Measurements from ENCODE around the gene ANKRD6. TPM values are rescaled to one million over a fixed set of nuclear protein-coding genes. Genes with fewer than 3 reads are reported as not detected.

Gene ANKRD6
- total and polyA plus RNA-seq, 2 donors (not counting 3 experiments of a cell fraction or from before 2014, with no cell fraction given), result 3.4 to 9.6 TPM

DNA sequence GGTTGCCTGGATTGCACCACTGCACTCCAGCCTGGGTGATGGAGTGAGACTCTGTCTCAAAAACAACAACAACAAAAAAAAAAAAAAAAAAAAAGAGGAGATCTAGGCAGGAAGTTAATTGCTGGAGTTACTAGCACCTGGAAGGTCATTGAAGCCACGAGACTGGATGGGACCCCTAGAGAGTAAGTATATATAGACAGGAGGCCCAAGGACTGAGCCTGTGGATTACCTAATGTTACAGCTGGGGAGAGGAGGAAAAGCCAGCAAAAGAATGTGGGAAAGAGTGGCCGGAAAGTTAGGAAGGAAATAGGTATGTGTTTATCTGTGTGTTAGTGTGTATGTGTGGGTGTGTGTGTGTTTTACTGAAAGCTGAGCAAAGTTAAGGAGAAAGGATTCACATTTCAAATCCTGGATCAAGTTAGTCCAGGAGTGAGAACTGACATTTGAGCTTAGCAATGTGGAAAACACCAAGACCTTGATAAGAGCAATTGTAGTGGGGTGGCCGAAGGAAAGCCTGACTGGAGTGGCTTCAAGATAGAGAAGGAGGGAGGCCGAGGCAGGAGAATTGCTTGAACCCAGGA lies 38.4 kb downstream of the ANKRD6 start:
- Histone ChIP-seq H4K20me1 (replicated peaks; ENCODE audit: control insufficient read depth, extremely low read depth, insufficient read depth, low read length) (no peaks in the 10 kb centered on the region), H3K27me3 (ENCODE audit: control insufficient read depth in 2 of 2, insufficient read depth in 2 of 2, low read length in 2 of 2) (peaks cover 0 to 3% of the 10 kb centered on the region in 2 experiments), H3K79me2 (ENCODE audit: control insufficient read depth, insufficient read depth, low read length) (no peaks in the 10 kb centered on the region), H3K9me3 (replicated peaks; ENCODE audit: control insufficient read depth, insufficient read depth, low read length) (no peaks in the 10 kb centered on the region), H3K9ac (replicated peaks; ENCODE audit: extremely low read depth, insufficient read depth, low read length) (no peak overlapping the region), H2AFZ (ENCODE audit: low read depth, low read length) (no peak overlapping the region), H3K9me1 (replicated peaks; ENCODE audit: control insufficient read depth, extremely low read depth, insufficient read depth, low read length) (no peaks in the 10 kb centered on the region), H3K27ac (ENCODE audit: insufficient read depth, low read depth, low read length) (no peak overlapping the region), H3K36me3 (ENCODE audit: control insufficient read depth in 2 of 2, extremely low read depth in 1 of 2, insufficient read depth in 2 of 2, low read length in 2 of 2) (no peaks in the 10 kb centered on the region), H3K4me2 (ENCODE audit: insufficient read depth, low read length) (no peak overlapping the region), H3K4me3 (replicated peaks in 1 of 3; ENCODE audit: insufficient read depth in 1 of 3, low read depth in 1 of 3, low read length in 3 of 3) (no peak overlapping the region), H3K4me1 (ENCODE audit: control insufficient read depth, extremely low read depth, insufficient read depth, low read length) (no peaks in the 10 kb centered on the region)
- no peak for TF ChIP-seq EZH2 (IDR thresholded peaks at IDR 0.05; ENCODE audit: borderline replicate concordance, low read depth, low read length, severe bottlenecking)
- TF ChIP-seq, protein P1, sequence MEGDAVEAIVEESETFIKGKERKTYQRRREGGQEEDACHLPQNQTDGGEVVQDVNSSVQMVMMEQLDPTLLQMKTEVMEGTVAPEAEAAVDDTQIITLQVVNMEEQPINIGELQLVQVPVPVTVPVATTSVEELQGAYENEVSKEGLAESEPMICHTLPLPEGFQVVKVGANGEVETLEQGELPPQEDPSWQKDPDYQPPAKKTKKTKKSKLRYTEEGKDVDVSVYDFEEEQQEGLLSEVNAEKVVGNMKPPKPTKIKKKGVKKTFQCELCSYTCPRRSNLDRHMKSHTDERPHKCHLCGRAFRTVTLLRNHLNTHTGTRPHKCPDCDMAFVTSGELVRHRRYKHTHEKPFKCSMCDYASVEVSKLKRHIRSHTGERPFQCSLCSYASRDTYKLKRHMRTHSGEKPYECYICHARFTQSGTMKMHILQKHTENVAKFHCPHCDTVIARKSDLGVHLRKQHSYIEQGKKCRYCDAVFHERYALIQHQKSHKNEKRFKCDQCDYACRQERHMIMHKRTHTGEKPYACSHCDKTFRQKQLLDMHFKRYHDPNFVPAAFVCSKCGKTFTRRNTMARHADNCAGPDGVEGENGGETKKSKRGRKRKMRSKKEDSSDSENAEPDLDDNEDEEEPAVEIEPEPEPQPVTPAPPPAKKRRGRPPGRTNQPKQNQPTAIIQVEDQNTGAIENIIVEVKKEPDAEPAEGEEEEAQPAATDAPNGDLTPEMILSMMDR (IDR thresholded peaks at IDR 0.05; ENCODE audit: extremely low read depth in 1 of 2, insufficient read depth in 1 of 2, low read depth in 1 of 2, low read length in 2 of 2), result no peak
- TF ChIP-seq, protein P2, sequence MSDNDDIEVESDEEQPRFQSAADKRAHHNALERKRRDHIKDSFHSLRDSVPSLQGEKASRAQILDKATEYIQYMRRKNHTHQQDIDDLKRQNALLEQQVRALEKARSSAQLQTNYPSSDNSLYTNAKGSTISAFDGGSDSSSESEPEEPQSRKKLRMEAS (IDR thresholded peaks at IDR 0.05; ENCODE audit: insufficient read depth, insufficient read length), result no peak
- TF ChIP-seq GATA2 (IDR thresholded peaks at IDR 0.05; ENCODE audit: insufficient read depth, insufficient read length, low read depth, low read length), result no peak
- no peak for TF ChIP-seq MYC (IDR thresholded peaks at IDR 0.05; ENCODE audit: low read depth, low read length)
- no TSS peak for BruUV-seq (replicated peaks)
- ChIA-PET POLR2A (no interaction called here), CTCF (interaction anchor here (1.2 kb wide), 1 partner anchor 15 kb away, joined by 3 read pairs; no protein-coding TSS in a partner anchor)
- DNase-seq (ENCODE audit: low read depth, low spot score), result peak; percentile 20
- dilution Hi-C loops (cut with MboI; ENCODE audit: extremely low pct_ligation_motif_present, low sequenced_read_pairs), result no loop called here
- no peak for FAIRE-seq
- intact Hi-C loops (cut with micrococcal nuclease), result no loop called here
